Measurements from ENCODE around the gene C16orf78. TPM values are rescaled to one million over a fixed set of nuclear protein-coding genes. Genes with fewer than 3 reads are reported as not detected.

The C16orf78 gene
- total RNA-seq (not detected), polyA plus RNA-seq (ENCODE audit: insufficient read length in 6 of 6) (under 1 TPM in 2 of 6 donors, not detected in 4; 0.16 to 0.20 TPM)
- long read RNA-seq, donor 1, result 0 reads
- long read RNA-seq, donor 2, result 0 reads
- long read RNA-seq, donor 3, result 0 reads
- long read RNA-seq, donor 4, result 0 reads
- long read RNA-seq, donor 5, result 0 reads
- long read RNA-seq, donor 6, result 0 reads
- long read RNA-seq, donor 7, result 0 reads
- long read RNA-seq, donor 8, result 0 reads
- long read RNA-seq, donor 9, result 0 reads
- long read RNA-seq, donor 10, result 0 reads
- long read RNA-seq, donor 11, result 0 reads
- long read RNA-seq, donor 12, result 0 reads

GRCh38 chr16:49373504-49373903, at the start of gene C16orf78:
Gene C16orf78 (plus strand): TSS chr16:49373804. CDS start chr16:49373940, 136 bp downstream.
- intact Hi-C loops (cut with DNase I), result no loop called here
- H3K4me3 ChIP-seq, result no peak within 1 kb of the TSS

GRCh38 chr16:49324703-49325102, 48.9 kb upstream of the C16orf78 start:
- ATAC-seq (no peak), DNase-seq (no peak)
- Histone ChIP-seq H3K9me3 (peaks cover 0 to 9% of the 10 kb centered on the region in 2 donors), H3K4me3 (no peak overlapping the region), H3K4me1 (no peaks in the 10 kb centered on the region), H3K27me3 (no peaks in the 10 kb centered on the region), H3K36me3 (no peaks in the 10 kb centered on the region), H3K27ac (no peak overlapping the region)
- intact Hi-C loops (cut with DNase I), result no loop called here
- TF ChIP-seq, protein P1, sequence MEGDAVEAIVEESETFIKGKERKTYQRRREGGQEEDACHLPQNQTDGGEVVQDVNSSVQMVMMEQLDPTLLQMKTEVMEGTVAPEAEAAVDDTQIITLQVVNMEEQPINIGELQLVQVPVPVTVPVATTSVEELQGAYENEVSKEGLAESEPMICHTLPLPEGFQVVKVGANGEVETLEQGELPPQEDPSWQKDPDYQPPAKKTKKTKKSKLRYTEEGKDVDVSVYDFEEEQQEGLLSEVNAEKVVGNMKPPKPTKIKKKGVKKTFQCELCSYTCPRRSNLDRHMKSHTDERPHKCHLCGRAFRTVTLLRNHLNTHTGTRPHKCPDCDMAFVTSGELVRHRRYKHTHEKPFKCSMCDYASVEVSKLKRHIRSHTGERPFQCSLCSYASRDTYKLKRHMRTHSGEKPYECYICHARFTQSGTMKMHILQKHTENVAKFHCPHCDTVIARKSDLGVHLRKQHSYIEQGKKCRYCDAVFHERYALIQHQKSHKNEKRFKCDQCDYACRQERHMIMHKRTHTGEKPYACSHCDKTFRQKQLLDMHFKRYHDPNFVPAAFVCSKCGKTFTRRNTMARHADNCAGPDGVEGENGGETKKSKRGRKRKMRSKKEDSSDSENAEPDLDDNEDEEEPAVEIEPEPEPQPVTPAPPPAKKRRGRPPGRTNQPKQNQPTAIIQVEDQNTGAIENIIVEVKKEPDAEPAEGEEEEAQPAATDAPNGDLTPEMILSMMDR (IDR thresholded peaks at IDR 0.05), result no peak

More at GRCh38 chr16:49373504-49373903, at the start of gene C16orf78:
- no peak within 1 kb of the TSS for H3K27ac ChIP-seq
- no peaks in the 10 kb centered on the region for H3K36me3 ChIP-seq
- no peaks in the 10 kb centered on the region for H3K4me1 ChIP-seq
- H3K27me3 ChIP-seq, result peaks cover 0 to 8% of the 10 kb centered on the region in 2 donors
- no peaks in the 10 kb centered on the region for H3K9me3 ChIP-seq
- ATAC-seq (no peak), DNase-seq (no peak)
- TF ChIP-seq, protein P1 (IDR thresholded peaks at IDR 0.05), result no peak

DNA sequence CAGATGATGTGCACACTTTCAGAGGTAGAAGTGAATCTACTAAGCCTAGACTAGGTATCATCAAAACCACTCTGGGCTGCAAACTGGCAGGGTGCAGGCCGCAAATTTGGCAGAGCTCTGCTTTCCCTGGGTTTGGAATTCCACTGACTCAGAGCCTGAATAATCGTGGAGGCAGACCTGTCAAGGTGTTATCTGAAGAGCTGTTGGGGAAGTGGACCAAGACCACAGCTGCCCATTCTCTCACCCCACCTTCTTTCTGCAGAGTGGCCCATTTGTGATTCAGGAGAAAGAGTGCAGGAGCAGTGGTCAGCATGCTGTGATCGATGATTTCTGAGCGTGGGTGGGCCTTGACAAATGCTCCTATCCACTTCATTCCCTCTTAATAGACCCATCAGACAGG, 46.1 kb upstream of the C16orf78 start:
- no peak overlapping the region for H3K27ac ChIP-seq
- H3K9me3 ChIP-seq, result no peaks in the 10 kb centered on the region
- H3K27me3 ChIP-seq, result no peaks in the 10 kb centered on the region
- TF ChIP-seq, protein P1 (IDR thresholded peaks at IDR 0.05), result no peak
- intact Hi-C loops (cut with DNase I), result no loop called here
- no peak overlapping the region for H3K4me3 ChIP-seq
- no peaks in the 10 kb centered on the region for H3K4me1 ChIP-seq
- DNase-seq, result no peak
- no peaks in the 10 kb centered on the region for H3K36me3 ChIP-seq
- ATAC-seq, result no peak

DNA sequence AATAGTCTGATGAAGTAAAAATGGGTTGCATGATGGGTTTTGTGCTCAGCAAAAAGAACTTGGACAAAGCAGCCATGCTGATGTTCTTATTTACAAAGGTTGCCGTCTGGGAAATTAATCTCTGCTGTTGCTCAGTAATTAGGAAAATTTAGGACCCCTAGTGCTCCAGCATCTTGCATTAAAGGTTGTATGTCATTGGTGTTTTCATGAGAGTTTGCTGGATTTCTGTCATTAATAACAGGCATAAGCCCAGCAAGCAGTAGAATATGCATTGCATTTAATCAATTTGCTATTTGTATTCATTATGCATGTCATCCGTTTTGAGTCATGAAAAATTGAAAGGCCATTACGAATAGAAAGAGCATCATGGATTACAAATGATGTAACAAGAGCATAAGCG, 45.3 kb upstream of the C16orf78 start:
- intact Hi-C loops (cut with DNase I), result no loop called here
- H3K4me3 ChIP-seq, result no peak overlapping the region

GRCh38 chr16:49330562-49331201, 42.9 kb upstream of the C16orf78 start:
- no peak overlapping the region for H3K27ac ChIP-seq
- no peaks in the 10 kb centered on the region for H3K4me1 ChIP-seq
- no peaks in the 10 kb centered on the region for H3K9me3 ChIP-seq
- TF ChIP-seq, protein P1 (IDR thresholded peaks at IDR 0.05), result no peak
- DNase-seq (no peak), ATAC-seq (no peak)
- intact Hi-C loops (cut with DNase I), result no loop called here
- no peak overlapping the region for H3K4me3 ChIP-seq
- no peaks in the 10 kb centered on the region for H3K27me3 ChIP-seq
- no peaks in the 10 kb centered on the region for H3K36me3 ChIP-seq

More for the DNA sequence above, 45.3 kb upstream of the C16orf78 start:
- Histone ChIP-seq H3K36me3 (no peaks in the 10 kb centered on the region), H3K9me3 (no peaks in the 10 kb centered on the region), H3K27ac (no peak overlapping the region), H3K27me3 (no peaks in the 10 kb centered on the region), H3K4me1 (no peaks in the 10 kb centered on the region)
- no peak for DNase-seq
- ATAC-seq, result no peak
- TF ChIP-seq, protein P1 (IDR thresholded peaks at IDR 0.05), result no peak
